GM12878 (cell line): ENCODE data around the gene TDRD7. TPM values are rescaled to one million over a fixed set of nuclear protein-coding genes. Genes with fewer than 3 reads are reported as not detected.

Experiments
- CHD1 ChIP-seq: IDR thresholded peaks from 2 replicates; pipeline ENCODE4 v1.6.1; 2012; ENCODE audit warnings: low read depth, low read length, improper control_type of control experiment
- CTCF ChIP-seq, 3 experiments: IDR thresholded peaks in 2 of 3; conservative IDR thresholded peaks in 1 of 3; 2 replicates each; pipeline ENCODE4 v1.5.1; 2011; ENCODE audit warnings: low read depth in 3 of 3, low read length in 3 of 3, mild to moderate bottlenecking in 3 of 3, control low read depth in 2 of 3, moderate library complexity in 2 of 3, inconsistent platforms in 1 of 3, mixed read lengths in 1 of 3; ENCODE audit not compliant: control insufficient read depth in 2 of 3, insufficient read depth in 1 of 3; ENCODE audit errors: extremely low read depth in 1 of 3
- DPF2 ChIP-seq: fragments of 450-650 bp; IDR thresholded peaks from 2 replicates; pipeline ENCODE4 v1.6.1; 2017; ENCODE audit warnings: mild to moderate bottlenecking
- ELK1 ChIP-seq: IDR thresholded peaks from 2 replicates; pipeline ENCODE4 v1.6.1; 2012; ENCODE audit warnings: low read depth, low read length, improper control_type of control experiment
- GATAD2B ChIP-seq: fragments of 450-650 bp; conservative IDR thresholded peaks from 2 replicates; pipeline ENCODE4 v1.6.1; 2017; ENCODE audit warnings: low read depth, mild to moderate bottlenecking, moderate library complexity
- HCFC1 ChIP-seq: fragments of 150-350 bp; IDR thresholded peaks from 2 replicates; pipeline ENCODE4 v1.6.1; 2014; ENCODE audit warnings: low read length
- IKZF2 ChIP-seq, 2 experiments: fragments of 450-650 bp; IDR thresholded peaks; 2 replicates each; pipeline ENCODE4 v1.6.1; 2017; ENCODE audit warnings: mild to moderate bottlenecking in 2 of 2, moderate library complexity in 2 of 2
- KAT2A ChIP-seq: conservative IDR thresholded peaks from 2 replicates; pipeline ENCODE4 v1.6.1; 2011; ENCODE audit warnings: low read depth, low read length; ENCODE audit not compliant: control insufficient read depth
- POLR2AphosphoS2 ChIP-seq: IDR thresholded peaks from 2 replicates; pipeline ENCODE4 v1.6.1; 2011; ENCODE audit warnings: low read depth, mild to moderate bottlenecking, low read length, improper control_type of control experiment, moderate library complexity
- POLR2AphosphoS5 ChIP-seq: IDR thresholded peaks from 2 replicates; pipeline ENCODE4 v1.6.1; 2011; ENCODE audit warnings: mild to moderate bottlenecking, low read length, inconsistent platforms
- RAD21 ChIP-seq: IDR thresholded peaks from 2 replicates; pipeline ENCODE4 v1.6.1; 2011; ENCODE audit warnings: mild to moderate bottlenecking, low read depth, low read length, moderate library complexity; ENCODE audit not compliant: insufficient read depth
- RAD51 ChIP-seq: fragments of 450-650 bp; IDR thresholded peaks from 2 replicates; pipeline ENCODE4 v1.6.1; 2016; ENCODE audit warnings: moderate library complexity, mild to moderate bottlenecking, inconsistent platforms
- RBBP5 ChIP-seq: fragments of 200-600 bp; sonication (generic); conservative IDR thresholded peaks from 2 replicates; pipeline ENCODE4 v1.6.1; 2016
- RELB ChIP-seq: fragments of 450-650 bp; IDR thresholded peaks from 2 replicates; pipeline ENCODE4 v1.6.1; 2017; ENCODE audit warnings: low read depth, mild to moderate bottlenecking, moderate library complexity
- SMC3 ChIP-seq: IDR thresholded peaks from 2 replicates; pipeline ENCODE4 v1.6.1; 2011; ENCODE audit warnings: low read length, improper control_type of control experiment, borderline replicate concordance
- TBL1XR1 ChIP-seq: IDR thresholded peaks from 2 replicates; pipeline ENCODE4 v1.6.1; 2012; ENCODE audit warnings: low read depth, low read length, improper control_type of control experiment
- ZNF217 ChIP-seq: fragments of 450-650 bp; IDR thresholded peaks from 2 replicates; pipeline ENCODE4 v1.6.1; 2017; ENCODE audit warnings: antibody characterized with exemption, mild to moderate bottlenecking
- ZNF384 ChIP-seq: IDR thresholded peaks from 2 replicates; pipeline ENCODE4 v1.6.1; 2012; ENCODE audit warnings: low read depth, mild to moderate bottlenecking, low read length, improper control_type of control experiment, borderline replicate concordance
- polyA plus RNA-seq, 11 experiments: library from polyadenylated mRNA; depleted of rRNA in 4 of 11; unstranded in 6 of 11; stranded (reverse) in 5 of 11; fragments of >200 nt; fragmentation: Nextera tagmentation in 4 of 11; fragmentation: Illumina TruSeq in 1 of 11; extraction: Ambion mirVana in 4 of 11; extraction: Trizol in 1 of 11; gene quantifications; 1 replicate in 1 of 11; 2 replicates in 10 of 11; pipeline versions ENCODE4 v1.2.1 to v1.2.3, GENCODE V29; 2011 to 2016; ENCODE audit warnings: inconsistent platforms in 2 of 11, missing spikeins in 2 of 11, low read depth in 1 of 11
- total RNA-seq, 4 experiments: library from RNA; depleted of rRNA in 3 of 4; stranded (reverse); fragments of >200 nt in 3 of 4; fragmentation: Illumina TruSeq in 1 of 4; extraction: Trizol in 1 of 4; gene quantifications; 2 replicates each; pipeline versions ENCODE4 v1.2.1 to v1.2.3, GENCODE V29; 2013 to 2021

Gene TDRD7
- total and polyA plus RNA-seq, 10 of the 15 experiments (the other 5 are each of a cell fraction or from before 2014, with no cell fraction given): 5.7 to 26.4 (median 16.2) TPM

- TF ChIP-seq CTCF (IDR thresholded peaks at IDR 0.05 in 2 of 3, conservative IDR thresholded peaks at IDR 0.05 in 1 of 3; ENCODE audit: control insufficient read depth in 2 of 3, extremely low read depth in 1 of 3, insufficient read depth in 1 of 3, low read depth in 3 of 3, low read length in 3 of 3) (peak; percentile 4 to 45 (median 37); a peak in 4 of 6 replicates), RAD21 (0 out of 2 replicates have a peak, but pooled peaks have one; percentile 25), CHD1 (0 out of 2 replicates have a peak, but pooled peaks have one; percentile 44), TBL1XR1 (no peak), GATAD2B (no peak), ZNF217 (no peak), KAT2A (no peak), DPF2 (no peak), RBBP5 (no peak), POLR2AphosphoS2 (no peak), RAD51 (no peak), IKZF2 (IDR thresholded peaks at IDR 0.05) (peak in 1 of 2 experiments; percentile 31; a peak in 2 of 4 replicates), HCFC1 (no peak), RELB (0 out of 2 replicates have a peak, but pooled peaks have one; percentile 13), ELK1 (no peak), POLR2AphosphoS5 (no peak; the same call in 1 of the 2 replicates), SMC3 (peak; percentile 16; the same call in 1 of the 2 replicates), ZNF384 (peak; percentile 40; the same call in 1 of the 2 replicates)
Observed at GRCh38 chr9:97502984-97503861, 91.3 kb downstream of the TDRD7 start (continued).
